HG03196 (cell line): ENCODE data around the gene RBM47.

Experiments
- ATAC-seq: cut with Tn5 transposase; IDR thresholded peaks from one replicate; pipeline ENCODE4 v1.9.1; 2021; ENCODE audit not compliant: unreplicated experiment

The RBM47 gene

GRCh38 chr4:40626183-40626990, 3.3 kb downstream of the RBM47 start:
- ATAC-seq: no peak

GRCh38 chr4:40623707-40624106, 6.0 kb downstream of the RBM47 start:
- no peak for ATAC-seq

GRCh38 chr4:40622913-40623312, 6.8 kb downstream of the RBM47 start:
- peak; percentile 45 for ATAC-seq

- peak; percentile 57 for ATAC-seq
Measured at GRCh38 chr4:40621592-40622512, 7.8 kb downstream of the RBM47 start.

- no peak for ATAC-seq
Measured at GRCh38 chr4:40621229-40621591, 8.5 kb downstream of the RBM47 start.

- ATAC-seq: no peak
Measured at GRCh38 chr4:40619600-40619999, 10.1 kb downstream of the RBM47 start.

GRCh38 chr4:40617872-40618271, 11.8 kb downstream of the RBM47 start:
- no peak for ATAC-seq

GRCh38 chr4:40614031-40614430, 15.6 kb downstream of the RBM47 start:
- no peak for ATAC-seq

GRCh38 chr4:40613456-40613855, 16.2 kb downstream of the RBM47 start:
- ATAC-seq: no peak

GRCh38 chr4:40612831-40613230, 16.8 kb downstream of the RBM47 start:
- no peak for ATAC-seq

GRCh38 chr4:40612283-40612682, 17.4 kb downstream of the RBM47 start:
- no peak for ATAC-seq

- no peak for ATAC-seq
Measured at GRCh38 chr4:40608628-40609027, 21.0 kb downstream of the RBM47 start.

- ATAC-seq: no peak
Measured at GRCh38 chr4:40607221-40607620, 22.4 kb downstream of the RBM47 start.

GRCh38 chr4:40606239-40606767, 23.4 kb downstream of the RBM47 start:
- no peak for ATAC-seq

GRCh38 chr4:40603281-40603680, 26.4 kb downstream of the RBM47 start:
- no peak for ATAC-seq

GRCh38 chr4:40601641-40602040, 28.0 kb downstream of the RBM47 start:
- ATAC-seq: no peak

GRCh38 chr4:40600850-40601249, 28.8 kb downstream of the RBM47 start:
- ATAC-seq: no peak

GRCh38 chr4:40599431-40599830, 30.2 kb downstream of the RBM47 start:
- no peak for ATAC-seq

- no peak for ATAC-seq
Measured at GRCh38 chr4:40596522-40596921, 33.1 kb downstream of the RBM47 start.

- ATAC-seq: no peak
Measured at GRCh38 chr4:40595981-40596380, 33.7 kb downstream of the RBM47 start.

GRCh38 chr4:40594261-40595178, 35.1 kb downstream of the RBM47 start:
- no peak for ATAC-seq
